SH-SY5Y (cell line): Measurements from ENCODE around the gene BBS4.

Source experiments
- GATA2 ChIP-seq: IDR thresholded peaks from 2 replicates; pipeline ENCODE4 v1.6.1; 2011; ENCODE audit warnings: mild to moderate bottlenecking, low read depth, low read length
- GATA3 ChIP-seq: IDR thresholded peaks from 2 replicates; pipeline ENCODE4 v1.6.1; 2011; ENCODE audit warnings: low read depth, mild to moderate bottlenecking, low read length, moderate library complexity

BBS4 gene

GRCh38 chr15:72786676-72787345 lies 100.8 kb downstream of the BBS4 start:
- TF ChIP-seq GATA3 (no peak), GATA2 (no peak)

- TF ChIP-seq GATA2 = no peak
- no peak for TF ChIP-seq GATA3
These were observed 101.5 kb downstream of the BBS4 start for GRCh38 chr15:72787526-72787925.
